Endothelial cell (in vitro differentiated cells): ENCODE measurements around the gene MEF2C. TPM values are rescaled to one million over a fixed set of nuclear protein-coding genes. Genes with fewer than 3 reads are reported as not detected.
A peak's percentile ranks its signal among the peaks of the same experiment; 100 is the strongest.
"Not testable (repeated sequence)": the region's sequence is repeated elsewhere in the genome, so short reads cannot be mapped to it uniquely, and the experiment has no call there.

Experiments used
- DNase-seq: peaks from one replicate; pipeline ENCODE4 v3.0.0; 2021; ENCODE audit warnings: low spot score
- H3K27ac Mint-ChIP-seq: one replicate; pipeline ENCODE4 v1.8.0; 2021; ENCODE audit warnings: mixed read lengths, inconsistent platforms; ENCODE audit not compliant: unreplicated experiment
- H3K27me3 Mint-ChIP-seq: one replicate; pipeline ENCODE4 v1.8.0; 2021; ENCODE audit warnings: mild to moderate bottlenecking, moderate library complexity, mixed read lengths, inconsistent platforms; ENCODE audit not compliant: unreplicated experiment
- H3K36me3 Mint-ChIP-seq: one replicate; pipeline ENCODE4 v1.8.0; 2021; ENCODE audit warnings: mild to moderate bottlenecking, low read depth, mixed read lengths, inconsistent platforms; ENCODE audit not compliant: unreplicated experiment
- H3K4me1 Mint-ChIP-seq: one replicate; pipeline ENCODE4 v1.8.0; 2021; ENCODE audit warnings: mild to moderate bottlenecking, mixed read lengths, inconsistent platforms; ENCODE audit not compliant: unreplicated experiment
- H3K4me3 Mint-ChIP-seq: one replicate; pipeline ENCODE4 v1.8.0; 2021; ENCODE audit warnings: mild to moderate bottlenecking, mixed read lengths, inconsistent platforms; ENCODE audit not compliant: unreplicated experiment
- H3K9me3 Mint-ChIP-seq: one replicate; pipeline ENCODE4 v1.8.0; 2021; ENCODE audit warnings: mixed read lengths, inconsistent platforms; ENCODE audit not compliant: unreplicated experiment
- total RNA-seq: library from RNA; stranded (reverse); fragmentation: NEBNext Ultra II Directional; extraction: Animal tissue kit (Norgen Biotek cat#: 25700); gene quantifications from one replicate; pipeline ENCODE4 v1.2.1, GENCODE V29; 2021; ENCODE audit not compliant: unreplicated experiment
- TF ChIP-seq, protein P1 (sequence below): fragments of 200-600 bp; sonication (generic); IDR thresholded peaks from one replicate; pipeline ENCODE4 v1.5.0; 2021; ENCODE audit warnings: antibody characterized with exemption; ENCODE audit not compliant: unreplicated experiment

MEF2C gene
- total RNA-seq, 1 donor from 2014 or later, result 134 TPM

DNA sequence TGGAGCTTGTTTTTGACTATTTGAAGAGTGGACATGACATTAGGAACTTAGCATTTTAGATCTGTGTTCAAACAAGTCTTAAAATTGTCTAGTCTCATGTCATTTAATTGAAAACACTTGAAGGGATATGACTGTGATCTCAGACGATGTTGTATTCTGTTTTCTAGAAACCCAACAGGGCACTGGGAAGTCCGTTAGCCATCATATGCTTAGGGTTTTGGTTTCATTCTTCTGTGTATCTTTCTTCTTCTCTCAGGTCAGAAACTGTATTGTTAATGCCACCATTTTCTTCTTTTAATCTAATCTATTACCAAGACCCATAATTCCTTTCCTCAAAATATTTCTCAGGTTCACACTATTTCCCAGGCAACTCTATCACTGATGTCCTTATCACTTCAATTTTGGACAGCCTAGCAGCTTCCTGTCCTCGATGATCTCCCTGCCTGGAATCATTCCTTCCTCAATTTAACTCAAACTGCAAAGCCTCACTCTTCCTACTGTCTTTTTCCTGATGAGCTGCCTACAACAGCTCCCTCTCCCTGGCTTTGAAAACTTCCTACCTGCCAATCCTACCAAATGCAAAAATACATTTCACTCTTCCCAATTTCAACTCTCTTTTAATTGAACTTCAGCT is 77.7 kb downstream of the MEF2C start:
- no peaks in the 10 kb centered on the region for H3K9me3 Mint-ChIP-seq
- TF ChIP-seq, protein P1, sequence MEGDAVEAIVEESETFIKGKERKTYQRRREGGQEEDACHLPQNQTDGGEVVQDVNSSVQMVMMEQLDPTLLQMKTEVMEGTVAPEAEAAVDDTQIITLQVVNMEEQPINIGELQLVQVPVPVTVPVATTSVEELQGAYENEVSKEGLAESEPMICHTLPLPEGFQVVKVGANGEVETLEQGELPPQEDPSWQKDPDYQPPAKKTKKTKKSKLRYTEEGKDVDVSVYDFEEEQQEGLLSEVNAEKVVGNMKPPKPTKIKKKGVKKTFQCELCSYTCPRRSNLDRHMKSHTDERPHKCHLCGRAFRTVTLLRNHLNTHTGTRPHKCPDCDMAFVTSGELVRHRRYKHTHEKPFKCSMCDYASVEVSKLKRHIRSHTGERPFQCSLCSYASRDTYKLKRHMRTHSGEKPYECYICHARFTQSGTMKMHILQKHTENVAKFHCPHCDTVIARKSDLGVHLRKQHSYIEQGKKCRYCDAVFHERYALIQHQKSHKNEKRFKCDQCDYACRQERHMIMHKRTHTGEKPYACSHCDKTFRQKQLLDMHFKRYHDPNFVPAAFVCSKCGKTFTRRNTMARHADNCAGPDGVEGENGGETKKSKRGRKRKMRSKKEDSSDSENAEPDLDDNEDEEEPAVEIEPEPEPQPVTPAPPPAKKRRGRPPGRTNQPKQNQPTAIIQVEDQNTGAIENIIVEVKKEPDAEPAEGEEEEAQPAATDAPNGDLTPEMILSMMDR, result no peak
- peaks cover 27% of the 10 kb centered on the region for H3K4me1 Mint-ChIP-seq
- H3K27ac Mint-ChIP-seq, result peak overlapping the region; percentile 43
- no peaks in the 10 kb centered on the region for H3K27me3 Mint-ChIP-seq
- H3K36me3 Mint-ChIP-seq, result peaks cover 25% of the 10 kb centered on the region
- no peak for DNase-seq
- no peak overlapping the region for H3K4me3 Mint-ChIP-seq

DNA sequence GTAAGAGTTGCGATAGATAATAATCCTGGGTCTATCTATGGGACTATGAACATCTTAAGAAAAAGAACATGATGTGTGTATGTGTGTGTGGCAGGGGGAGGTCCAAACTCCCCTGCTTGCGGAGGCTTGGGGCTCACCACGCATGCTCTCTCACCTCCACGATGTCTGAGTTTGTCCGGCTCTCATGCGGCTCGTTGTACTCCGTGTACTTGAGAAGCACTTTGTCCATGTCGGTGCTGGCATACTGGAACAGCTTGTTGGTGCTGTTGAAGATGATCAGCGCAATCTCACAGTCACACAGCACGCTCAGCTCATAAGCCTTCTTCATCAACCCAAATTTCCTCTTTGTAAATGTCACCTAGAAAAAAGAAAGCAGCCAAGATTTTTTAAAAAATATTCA is 78.5 kb downstream of the MEF2C start:
- DNase-seq, result no peak
- H3K4me1 Mint-ChIP-seq, result peaks cover 32% of the 10 kb centered on the region
- H3K36me3 Mint-ChIP-seq, result peaks cover 29% of the 10 kb centered on the region
- H3K27ac Mint-ChIP-seq, result no peak overlapping the region
- H3K9me3 Mint-ChIP-seq, result no peaks in the 10 kb centered on the region
- H3K4me3 Mint-ChIP-seq, result peak overlapping the region; percentile 58
- TF ChIP-seq, protein P1, result no peak
- H3K27me3 Mint-ChIP-seq, result no peaks in the 10 kb centered on the region

DNA sequence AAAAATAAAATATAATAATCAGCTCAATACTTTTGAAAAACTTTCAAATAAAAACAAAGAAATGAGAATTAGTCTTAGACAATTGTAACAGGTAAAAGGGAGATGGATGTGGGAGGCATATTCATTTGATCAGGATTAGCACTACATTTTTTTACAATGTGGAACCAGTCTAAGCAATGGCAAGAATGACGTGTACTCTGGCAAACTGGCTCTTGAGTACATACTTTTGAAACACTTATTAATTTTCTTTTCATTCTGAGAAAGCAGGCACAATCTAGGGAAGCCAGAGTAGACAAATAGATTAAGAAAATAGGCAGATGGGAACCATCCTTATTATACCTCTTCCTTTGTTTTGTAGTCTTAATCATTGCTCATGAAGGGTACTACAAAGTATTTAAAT is 79.7 kb downstream of the MEF2C start:
- H3K9me3 Mint-ChIP-seq, result no peaks in the 10 kb centered on the region
- no peak overlapping the region for H3K27ac Mint-ChIP-seq
- peaks cover 35% of the 10 kb centered on the region for H3K36me3 Mint-ChIP-seq
- TF ChIP-seq, protein P1, result no peak
- no peak for DNase-seq
- no peaks in the 10 kb centered on the region for H3K27me3 Mint-ChIP-seq
- H3K4me3 Mint-ChIP-seq, result no peak overlapping the region
- H3K4me1 Mint-ChIP-seq, result peaks cover 32% of the 10 kb centered on the region

DNA sequence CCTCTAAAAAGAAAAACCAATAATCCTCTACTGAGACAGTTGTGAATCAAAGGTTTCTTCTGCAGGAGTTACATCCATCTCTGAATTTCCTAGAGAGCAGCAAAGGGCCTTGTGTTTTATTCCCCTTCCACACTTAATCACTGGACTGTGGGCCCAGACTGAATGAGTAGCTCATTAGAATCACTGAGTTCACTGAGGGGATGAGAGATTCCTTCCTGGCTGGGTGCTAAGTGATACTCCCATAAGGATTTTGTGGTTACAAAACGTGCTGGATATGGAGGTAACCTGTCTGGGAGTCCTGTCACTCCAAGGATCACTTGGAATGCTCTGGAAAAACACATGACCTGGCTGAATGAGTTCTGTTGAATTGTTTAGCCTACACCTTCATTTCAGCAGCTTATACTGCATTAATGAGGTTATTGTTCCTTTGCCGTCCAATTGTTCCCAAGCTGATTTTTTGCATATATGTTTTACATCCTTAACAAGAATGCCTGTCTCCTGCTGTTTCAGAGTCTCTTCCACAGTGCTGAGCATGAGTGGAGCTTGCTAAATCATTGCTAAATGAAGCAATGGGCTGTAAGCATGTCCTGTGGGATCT is 82.9 kb downstream of the MEF2C start:
- peaks cover 60% of the 10 kb centered on the region for H3K36me3 Mint-ChIP-seq
- peaks cover 17% of the 10 kb centered on the region for H3K4me1 Mint-ChIP-seq
- H3K9me3 Mint-ChIP-seq, result no peaks in the 10 kb centered on the region
- DNase-seq, result no peak
- no peaks in the 10 kb centered on the region for H3K27me3 Mint-ChIP-seq
- peak overlapping the region; percentile 74 for H3K4me3 Mint-ChIP-seq
- H3K27ac Mint-ChIP-seq, result no peak overlapping the region
- TF ChIP-seq, protein P1, result no peak

DNA sequence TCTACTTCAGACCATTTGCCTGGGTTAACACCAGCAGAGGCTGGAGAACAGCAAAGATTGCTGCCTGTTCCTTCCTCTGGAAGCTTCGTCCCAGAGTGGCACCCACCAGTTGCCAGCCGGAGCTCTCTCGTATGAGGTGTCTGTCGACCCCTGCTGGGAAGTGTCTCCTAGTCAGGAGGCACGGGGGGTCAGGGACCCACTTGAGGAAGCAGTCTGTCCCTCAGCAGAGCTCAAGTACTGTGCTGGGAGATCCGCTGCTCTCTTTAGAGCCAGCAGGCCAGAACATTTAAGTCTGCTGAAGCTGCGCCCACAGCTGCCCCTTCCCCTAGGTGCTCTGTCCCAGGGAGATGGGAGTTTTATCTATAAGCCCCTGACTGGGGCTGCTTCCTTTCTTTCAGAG is 84.1 kb downstream of the MEF2C start:
- H3K9me3 Mint-ChIP-seq, H3K27ac Mint-ChIP-seq, H3K27me3 Mint-ChIP-seq, DNase-seq, H3K4me3 Mint-ChIP-seq: not testable (repeated sequence)
- H3K36me3 Mint-ChIP-seq, result peaks cover 60% of the 10 kb centered on the region
- H3K4me1 Mint-ChIP-seq, result peaks cover 14% of the 10 kb centered on the region

DNA sequence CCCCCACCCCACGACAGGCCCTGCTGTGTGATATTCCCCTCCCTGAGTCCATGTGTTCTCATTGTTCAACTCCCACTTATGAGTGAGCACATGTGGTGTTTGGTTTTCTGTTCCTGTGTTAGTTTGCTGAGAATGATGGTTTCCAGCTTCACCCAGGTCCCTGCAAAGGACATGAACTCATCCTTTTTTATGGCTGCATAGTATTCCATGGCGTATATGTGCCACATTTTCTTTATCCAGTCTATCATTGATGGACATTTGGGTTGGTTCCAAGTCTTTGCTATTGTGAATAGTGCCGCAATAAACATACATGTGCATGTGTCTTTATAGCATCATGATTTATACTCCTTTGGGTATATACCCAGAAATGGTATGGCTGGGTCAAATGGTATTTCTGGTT is 89.2 kb downstream of the MEF2C start:
- H3K9me3 Mint-ChIP-seq, DNase-seq, H3K27ac Mint-ChIP-seq, H3K4me3 Mint-ChIP-seq, H3K4me1 Mint-ChIP-seq, H3K27me3 Mint-ChIP-seq: not testable (repeated sequence)
- H3K36me3 Mint-ChIP-seq, result peaks cover 46% of the 10 kb centered on the region
